Measurements from ENCODE around the gene ISM1.

Gene ISM1

GRCh38 chr20:13259921-13260320, 38.8 kb downstream of the ISM1 start:
- DNase-seq: no peak

DNA sequence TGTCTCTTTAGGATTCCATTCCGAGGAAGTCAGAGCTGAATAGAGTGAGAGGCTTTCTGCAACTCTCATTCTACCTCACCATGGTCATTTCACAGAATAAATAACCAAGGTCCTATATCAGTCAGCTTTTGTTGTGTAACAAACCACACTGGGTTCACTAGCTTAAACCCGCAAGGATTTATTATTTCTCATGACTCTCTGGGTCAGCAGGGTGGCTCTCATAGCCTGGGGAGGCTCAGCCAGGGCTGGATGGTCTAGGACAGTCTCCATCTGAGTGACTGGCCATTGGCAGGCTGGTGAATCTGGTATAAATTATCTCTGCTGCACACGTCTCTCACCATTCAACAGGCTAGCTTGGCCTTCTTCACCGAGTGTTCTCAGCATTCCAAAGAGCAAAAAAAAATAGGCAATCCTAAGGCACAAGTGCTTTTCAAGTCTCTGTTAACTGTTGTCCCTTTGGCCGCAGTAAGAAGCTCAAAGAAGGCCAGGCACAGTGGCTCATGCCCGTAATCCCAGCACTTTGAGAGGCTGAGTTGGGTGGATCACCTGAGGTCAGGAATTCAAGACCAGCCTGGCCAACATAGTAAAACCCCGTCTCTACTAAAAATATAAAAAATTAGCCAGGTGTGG, 39.7 kb downstream of the ISM1 start:
- no peak for DNase-seq

DNA sequence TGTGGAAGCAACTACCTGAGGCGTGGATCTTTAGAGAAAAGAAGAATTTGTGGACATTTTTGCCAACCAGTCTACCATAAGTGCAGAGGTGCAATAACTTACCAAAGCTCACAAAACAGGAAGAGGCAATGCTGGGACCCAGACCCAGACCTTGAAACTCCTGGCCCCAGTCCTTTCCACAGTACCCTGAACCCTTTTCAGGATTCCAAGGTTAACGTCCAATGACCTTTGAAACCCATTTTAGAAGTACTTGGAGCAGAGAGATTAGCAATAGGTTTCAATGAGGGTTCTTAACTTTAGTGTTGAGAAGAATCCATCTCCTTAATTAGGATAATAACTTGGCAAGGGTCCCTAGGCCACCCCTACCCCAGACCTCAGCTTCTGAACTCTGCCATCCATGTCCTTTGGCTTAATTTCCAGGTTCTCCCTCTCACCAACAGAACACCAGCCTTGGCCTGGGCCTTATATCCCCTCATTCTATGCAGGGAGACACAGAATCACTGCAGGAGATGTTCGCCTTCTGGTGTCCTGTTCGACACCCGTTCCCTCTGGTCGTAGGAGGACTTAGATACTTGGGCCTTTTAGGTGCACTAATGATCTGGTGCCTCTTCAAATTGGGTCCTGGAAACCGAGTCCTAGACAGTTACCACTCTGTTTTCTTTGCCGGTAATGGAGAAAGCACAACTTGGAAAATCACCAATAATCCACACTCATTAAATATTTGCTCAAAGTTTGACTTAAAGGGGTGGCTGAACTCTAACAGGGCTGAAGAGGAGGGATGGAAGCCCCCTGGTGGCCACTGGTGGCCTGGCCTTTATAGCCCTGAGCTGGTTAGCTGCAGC, 40.6 kb downstream of the ISM1 start:
- DNase-seq: no peak

GRCh38 chr20:13262302-13262650, 41.2 kb downstream of the ISM1 start:
- no peak for DNase-seq

DNA sequence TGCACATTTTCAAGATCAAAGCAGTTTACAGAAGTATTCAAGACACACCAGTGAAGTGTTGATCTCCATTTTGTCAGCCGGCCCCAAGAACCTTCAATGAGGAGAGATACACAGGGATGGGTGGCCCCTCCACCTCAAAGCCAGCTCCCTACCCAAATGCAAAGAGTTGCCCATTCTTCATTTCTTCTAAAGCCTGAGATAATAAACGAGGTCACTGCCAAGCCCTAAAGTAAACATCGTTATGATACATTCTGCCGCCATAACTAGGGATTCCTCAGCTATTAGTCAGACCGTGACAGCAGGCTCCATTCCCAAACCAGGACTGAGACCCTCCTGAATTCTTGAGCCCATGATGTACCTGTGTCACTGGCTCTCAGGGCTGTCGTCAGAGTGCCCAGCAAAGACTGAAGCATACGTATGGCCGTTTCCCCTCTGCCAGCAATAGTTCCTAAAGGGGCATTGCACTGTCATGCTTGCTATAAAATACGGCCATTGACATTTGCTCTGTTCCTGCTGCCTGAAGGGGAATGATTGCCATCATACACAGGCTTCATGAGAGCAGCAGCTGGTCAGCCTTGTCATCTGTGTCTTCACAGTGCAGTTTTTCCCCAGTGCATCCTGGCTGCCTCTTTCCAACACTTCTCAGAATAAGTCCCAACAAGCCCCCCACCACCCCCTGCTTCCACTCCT, 41.7 kb downstream of the ISM1 start:
- DNase-seq: no peak

- no peak for DNase-seq
Measured at GRCh38 chr20:13263451-13263850, 42.4 kb downstream of the ISM1 start.

DNA sequence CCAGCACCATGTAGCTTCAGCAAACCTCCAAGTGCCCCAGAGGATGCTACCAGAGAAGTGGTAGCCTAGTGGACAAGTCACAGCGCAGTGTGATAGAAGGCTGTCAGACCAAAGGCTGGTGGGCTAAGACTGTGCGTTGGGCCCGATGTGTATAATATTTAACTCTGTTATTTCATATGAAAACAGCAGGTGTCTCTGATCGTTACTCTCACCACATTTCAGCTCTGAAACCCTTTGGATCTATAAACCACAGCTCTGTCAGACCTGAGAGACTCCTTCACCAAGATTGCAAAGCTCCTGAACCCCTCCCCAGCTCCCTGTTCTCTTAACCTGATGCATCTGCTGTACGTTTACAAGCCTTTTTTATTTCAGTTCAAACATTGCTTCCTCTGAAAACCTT, 43.8 kb downstream of the ISM1 start:
- DNase-seq: no peak

GRCh38 chr20:13265941-13266340, 44.9 kb downstream of the ISM1 start:
- DNase-seq: no peak

DNA sequence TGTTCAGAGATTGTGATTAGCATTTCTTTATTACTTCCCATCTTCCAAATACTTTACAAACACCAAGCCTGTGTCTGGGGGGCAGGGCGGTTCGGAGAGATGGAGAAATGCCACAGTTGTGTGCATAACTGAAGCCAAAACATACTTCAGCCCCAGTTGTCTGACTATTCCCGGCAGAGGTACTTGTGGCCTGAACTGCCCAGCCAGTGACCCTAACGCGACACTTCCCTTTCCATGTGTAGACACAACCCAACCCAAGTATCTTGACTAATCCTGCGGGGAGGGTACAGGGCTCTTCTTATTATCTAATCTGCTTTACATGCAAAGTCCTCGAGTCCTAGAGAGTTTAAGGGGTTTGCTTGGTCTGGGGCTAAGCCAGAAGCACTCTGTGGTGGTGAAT, 46.2 kb downstream of the ISM1 start:
- no peak for DNase-seq

DNA sequence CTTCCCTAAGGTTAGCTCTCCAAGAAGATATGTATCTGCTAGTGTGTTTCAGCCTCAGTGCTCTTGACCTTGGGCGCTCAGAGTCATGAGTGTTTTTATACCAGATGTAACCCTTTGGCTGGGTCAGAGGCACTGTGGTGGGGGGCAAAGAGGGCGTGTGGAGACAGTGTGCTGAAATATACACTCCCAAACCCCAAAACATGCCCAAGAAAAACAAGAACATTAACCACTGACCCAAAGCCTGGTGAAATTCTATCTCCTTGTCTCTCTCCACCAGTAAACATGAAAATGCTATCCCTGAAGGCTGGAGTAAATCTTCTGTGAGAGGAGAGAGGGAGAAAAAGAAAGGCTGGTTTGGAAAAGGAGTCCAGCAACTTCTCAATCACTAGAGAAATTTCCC, 47.9 kb downstream of the ISM1 start:
- DNase-seq: no peak

GRCh38 chr20:13270211-13270610, 49.1 kb downstream of the ISM1 start:
- no peak for DNase-seq

DNA sequence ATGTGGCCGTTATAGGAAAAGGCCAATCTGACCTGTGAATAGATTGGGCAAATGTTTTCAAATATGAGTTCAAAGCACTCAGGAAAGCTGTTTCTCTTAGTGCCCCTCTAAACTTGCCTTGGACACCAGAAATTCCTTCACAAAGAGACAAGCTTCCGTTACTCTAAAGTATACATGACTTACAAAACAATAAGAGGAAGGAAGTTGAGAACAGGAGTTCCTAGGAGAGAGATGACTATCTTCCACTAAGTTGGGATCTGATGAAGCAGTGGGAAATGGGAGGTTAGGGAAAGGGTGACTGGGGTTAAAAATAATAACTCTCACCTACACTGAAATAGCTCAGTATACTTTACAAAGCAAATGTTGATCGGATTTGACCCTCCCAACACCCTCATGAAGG, 50.0 kb downstream of the ISM1 start:
- DNase-seq: no peak

DNA sequence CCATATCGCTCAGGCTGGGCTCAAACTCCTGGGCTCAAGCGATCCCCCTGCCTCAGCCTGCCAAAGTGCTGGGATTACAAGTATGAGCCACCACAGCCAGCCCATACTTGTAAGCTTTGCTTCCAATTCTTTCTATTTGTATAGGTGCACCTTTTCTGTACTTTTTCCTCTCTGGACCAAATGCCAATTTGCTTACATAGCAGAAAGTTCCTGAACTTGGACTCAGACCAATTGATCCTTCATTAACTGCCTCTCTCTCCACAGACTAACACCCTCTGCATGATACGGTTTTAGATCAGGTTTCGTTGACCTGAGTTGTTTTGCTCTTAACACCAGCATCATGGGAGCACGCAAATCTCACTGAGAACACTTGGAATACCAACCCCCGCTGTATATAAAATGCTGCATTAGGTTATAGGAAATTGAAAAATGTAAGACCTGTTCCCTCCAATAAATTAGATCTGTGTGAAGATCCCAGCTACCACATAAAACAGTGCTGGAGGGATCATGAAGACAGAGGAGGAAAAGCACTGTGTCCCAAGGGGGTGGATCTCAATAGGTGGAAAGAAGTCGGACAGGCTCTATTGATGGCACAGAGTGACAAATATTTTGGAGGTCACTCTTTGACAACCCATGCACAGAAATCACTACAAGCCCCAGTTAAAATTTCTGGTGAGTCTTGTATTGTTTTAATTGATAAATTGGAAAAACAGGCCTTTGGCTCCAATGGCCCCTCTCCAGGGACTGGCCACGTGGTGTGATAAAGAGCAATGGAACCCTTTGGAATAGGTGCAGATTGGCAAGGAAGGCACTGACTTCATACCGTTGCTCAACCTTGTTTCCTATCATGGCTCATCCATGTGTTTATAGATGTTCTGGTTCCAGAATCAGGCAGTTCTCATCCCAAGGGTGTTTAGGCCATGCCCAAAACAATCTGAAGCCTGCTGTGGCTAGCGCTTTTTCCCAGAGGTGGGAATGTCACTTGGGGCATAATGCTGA, 51.2 kb downstream of the ISM1 start:
- no peak for DNase-seq

DNA sequence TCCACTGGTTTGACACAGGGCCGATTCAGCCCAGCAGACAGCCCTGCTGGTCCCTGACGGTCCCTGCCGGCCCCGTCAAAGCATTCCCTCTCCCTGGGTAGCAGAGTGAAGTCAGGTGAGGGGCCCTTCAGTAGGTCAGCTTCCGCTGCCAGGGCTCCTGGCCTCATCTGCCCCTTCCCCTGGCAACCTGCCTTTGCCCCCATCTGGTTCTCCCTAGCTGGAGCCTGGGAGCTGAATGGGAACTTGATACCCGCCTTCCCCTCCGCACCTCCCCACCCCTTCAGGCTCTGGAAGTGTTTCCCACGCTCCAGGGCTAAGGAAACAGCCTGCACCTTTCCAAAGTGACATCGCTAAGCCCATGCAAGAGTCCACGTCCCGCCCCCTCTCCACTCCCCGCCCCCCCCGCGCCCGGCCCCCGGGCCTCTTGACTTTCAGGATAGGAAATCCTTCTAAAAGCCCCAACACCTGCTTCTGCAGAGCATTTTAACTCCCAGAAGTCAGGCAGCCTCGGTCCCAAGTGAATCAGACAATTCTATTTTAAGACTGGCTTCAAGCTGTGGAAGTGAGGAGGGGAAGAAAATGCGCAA, 53.3 kb downstream of the ISM1 start:
- DNase-seq: no peak

DNA sequence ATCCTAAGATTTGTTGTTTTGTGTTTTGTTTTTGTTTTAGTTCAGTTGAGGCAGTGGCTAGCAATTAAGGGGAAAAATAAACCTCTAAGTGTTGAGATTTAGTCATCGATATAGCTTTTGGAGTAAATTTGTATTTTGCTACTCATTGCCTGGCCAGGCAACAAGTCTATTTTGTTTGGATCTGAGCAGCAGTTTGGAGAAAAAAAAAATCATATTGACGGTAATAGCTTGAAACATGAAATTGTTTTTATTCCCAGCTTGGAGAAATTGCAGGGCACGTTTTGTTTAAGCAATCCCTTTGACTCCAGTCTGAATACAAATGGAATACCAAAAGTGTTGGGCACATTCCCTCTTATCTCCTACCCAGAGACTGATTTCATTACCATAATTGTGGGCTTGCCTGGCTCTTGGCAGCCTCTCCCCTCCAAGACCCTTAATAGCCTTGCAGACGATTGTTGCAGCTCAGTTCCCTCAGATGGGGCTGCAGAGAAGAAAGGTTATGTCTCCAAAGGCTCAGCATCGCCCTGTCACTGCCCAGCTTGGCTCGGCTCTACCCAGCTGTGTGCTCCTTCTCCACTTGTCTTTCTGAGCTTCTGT, 56.0 kb downstream of the ISM1 start:
- no peak for DNase-seq

DNA sequence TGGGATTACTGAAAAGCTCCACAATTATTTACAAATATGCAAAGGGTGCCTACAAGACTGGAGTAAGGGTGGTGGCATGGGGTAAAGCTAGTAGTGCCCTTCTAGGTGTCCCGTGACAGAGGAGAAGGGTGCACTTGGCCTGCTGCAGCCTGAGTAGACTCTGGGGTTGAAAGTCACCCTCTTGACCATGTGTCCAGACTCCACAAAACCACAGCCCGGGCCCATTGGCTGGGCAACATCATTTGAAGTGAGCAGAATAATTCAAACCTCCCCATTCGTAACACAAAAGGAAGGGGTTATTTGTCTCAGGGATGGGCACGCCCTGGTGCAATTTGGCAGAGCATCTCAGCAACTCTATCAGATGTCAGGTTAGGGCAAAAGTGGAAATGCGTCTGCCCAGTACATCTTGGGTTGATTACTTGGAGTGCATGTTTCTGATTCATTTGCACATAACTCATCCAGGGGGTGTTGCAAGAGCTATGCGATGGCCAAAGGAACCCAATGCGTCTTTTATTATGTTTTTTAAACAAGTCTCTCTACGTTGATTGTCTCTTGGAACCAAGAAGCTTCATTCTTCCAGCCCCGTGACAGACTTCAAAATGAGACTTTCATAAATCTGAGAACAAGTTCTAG, 56.7 kb downstream of the ISM1 start:
- no peak for DNase-seq

DNA sequence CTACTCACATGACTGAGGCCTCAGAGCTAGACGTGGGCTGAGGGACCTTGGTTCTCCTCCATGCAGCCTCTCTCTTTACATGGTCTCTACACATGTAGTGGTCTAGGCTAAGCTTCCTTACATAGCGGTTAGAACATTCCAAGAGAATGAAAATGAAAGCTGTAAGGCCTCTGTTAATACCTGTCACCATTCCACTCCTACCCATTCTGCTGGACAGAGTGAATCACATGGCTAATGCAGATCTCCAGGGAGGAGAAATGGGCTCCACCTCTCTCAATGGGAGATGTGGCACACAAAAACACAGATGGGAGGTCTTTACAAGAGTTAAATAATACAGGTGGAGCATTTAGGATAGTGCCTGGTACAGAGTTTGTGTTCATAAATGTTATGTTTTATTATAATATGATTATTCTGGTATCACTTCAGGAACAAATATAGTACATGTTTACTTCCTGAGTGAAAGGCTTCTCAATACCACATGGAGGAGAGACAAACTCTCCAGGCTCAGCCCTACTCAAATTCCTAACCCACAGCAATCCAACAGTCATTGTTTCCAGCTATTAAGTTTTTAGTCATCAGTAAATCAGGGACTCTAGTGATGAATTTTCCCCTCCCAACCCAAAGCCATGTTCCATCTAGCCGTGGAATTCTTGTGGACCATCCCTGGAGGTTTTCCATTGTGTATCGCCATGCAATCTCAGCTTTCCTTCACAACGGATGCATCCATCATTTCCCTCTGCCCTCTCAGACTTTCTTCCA, 57.9 kb downstream of the ISM1 start:
- no peak for DNase-seq

GRCh38 chr20:13280609-13281324, 59.7 kb downstream of the ISM1 start:
- DNase-seq: no peak

DNA sequence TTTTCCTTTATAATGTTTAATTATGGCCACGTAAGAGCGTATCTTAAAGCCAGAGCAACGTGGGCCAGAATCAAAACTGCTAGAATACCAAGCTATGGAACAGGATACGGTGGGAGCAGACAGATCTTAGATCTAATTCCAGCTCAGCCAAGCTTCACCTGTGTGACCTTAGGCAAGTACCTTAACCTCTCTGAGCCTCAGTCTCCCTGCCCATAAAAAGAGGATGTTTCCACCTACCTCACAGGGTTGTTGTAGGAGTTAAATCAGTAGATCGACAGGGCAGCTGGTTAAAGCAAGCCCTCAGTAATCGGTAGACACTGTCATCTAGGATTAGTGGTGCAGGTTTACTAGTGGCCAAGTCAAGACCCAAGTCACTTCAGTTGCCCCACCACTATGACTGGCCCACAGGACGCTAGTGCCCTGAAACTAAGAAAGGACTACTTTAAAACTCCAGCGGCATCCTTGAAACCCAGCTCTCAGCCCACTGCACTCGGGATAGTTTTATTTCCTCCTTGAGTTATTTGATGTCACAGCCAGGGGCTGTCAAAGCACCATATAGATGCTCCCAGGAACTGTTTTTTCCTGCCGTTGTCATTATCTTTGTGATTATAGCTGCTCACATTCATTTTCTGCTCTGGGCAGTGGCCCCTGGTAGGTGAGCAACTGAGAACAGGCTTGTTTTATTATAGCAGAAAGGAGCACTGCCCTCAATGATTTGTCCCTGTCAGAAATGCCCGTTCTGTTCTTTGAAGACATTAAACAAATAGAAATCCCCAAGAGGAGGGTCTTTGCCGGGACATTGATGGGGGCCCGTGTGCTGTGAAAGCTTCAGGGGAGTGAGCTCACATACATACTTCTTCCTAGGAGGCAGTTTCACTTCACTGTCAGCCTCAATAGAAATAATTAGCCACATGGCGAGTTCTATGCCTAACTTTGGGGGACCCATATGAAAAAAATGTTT, 63.1 kb downstream of the ISM1 start:
- no peak for DNase-seq
